ENCODE measurements around the gene C1QTNF12. TPM values are rescaled to one million over a fixed set of nuclear protein-coding genes. Genes with fewer than 3 reads are reported as not detected.

Gene C1QTNF12
- total RNA-seq, 4 donors from 2014 or later, result 0.33 to 0.52 TPM; not detected in 2

- peaks cover 0 to 5% (median 0%) of the 10 kb centered on the region in 4 donors for H3K27me3 ChIP-seq
- intact Hi-C loops (cut with DNase I), result loop anchor here (5.0 kb wide), 2 partner anchors 40 to 110 kb away; partner anchors contain the start of gene UBE2J2
- H3K36me3 ChIP-seq, result peaks cover 9 to 39% (median 26%) of the 10 kb centered on the region in 4 donors
- peak within 1 kb of the TSS; percentile 89 to 97 (median 94) for H3K27ac ChIP-seq (replicated peaks in 1 of 4)
- H3K9me3 ChIP-seq, result no peaks in the 10 kb centered on the region
- TF ChIP-seq POLR2AphosphoS5 (IDR thresholded peaks at IDR 0.05) (no peak), CTCF (IDR thresholded peaks at IDR 0.05) (no peak), POLR2A (IDR thresholded peaks at IDR 0.05; ENCODE audit: low read depth) (no peak), EP300 (IDR thresholded peaks at IDR 0.05) (no peak)
- peak within 1 kb of the TSS; percentile 81 to 98 (median 92) for H3K4me3 ChIP-seq
- no CpG with 5 or more reads among the region's 100 CpGs for WGBS
- H3K4me1 ChIP-seq, result peaks cover 36 to 69% (median 50%) of the 10 kb centered on the region in 4 donors
- DNase-seq (ENCODE audit: extremely low spot score), result no peak
Observed at GRCh38 chr1:1232208-1232795, 14.2 kb downstream of the C1QTNF12 start, which contains the start of gene B3GALT6. Gene B3GALT6, plus strand, starts transcription at chr1:1232237. Its CDS starts 42 bp downstream, at chr1:1232279.

- Histone ChIP-seq H3K4me1 (peaks cover 32 to 68% (median 50%) of the 10 kb centered on the region in 4 donors), H3K36me3 (peaks cover 16 to 46% (median 33%) of the 10 kb centered on the region in 4 donors), H3K9me3 (no peaks in the 10 kb centered on the region), H3K4me3 (peak within 1 kb of the TSS; percentile 81 to 98 (median 92)), H3K27ac (replicated peaks in 1 of 4) (peak within 1 kb of the TSS; percentile 89 to 97 (median 94)), H3K27me3 (no peaks in the 10 kb centered on the region)
- TF ChIP-seq POLR2AphosphoS5 (IDR thresholded peaks at IDR 0.05) (peak; percentile 73 to 76), EP300 (IDR thresholded peaks at IDR 0.05) (no peak), POLR2A (IDR thresholded peaks at IDR 0.05; ENCODE audit: low read depth) (peak; percentile 48)
- intact Hi-C loops (cut with DNase I), result loop anchor here (5.0 kb wide), 2 partner anchors 41 to 109 kb away; partner anchors contain the start of gene UBE2J2
- peak; percentile 99 for DNase-seq (ENCODE audit: extremely low spot score)
- 2% methylated on average over 19 of the region's 99 CpGs for WGBS
Observed at GRCh38 chr1:1231400-1232207, 14.9 kb downstream of the C1QTNF12 start, which contains the start of gene SDF4. Gene SDF4, minus strand, starts transcription at chr1:1232001. Its CDS starts 3,229 bp downstream, at chr1:1228772.

- Histone ChIP-seq H3K4me3 (peak overlapping the region; percentile 81 to 98 (median 92)), H3K4me1 (peaks cover 32 to 72% (median 53%) of the 10 kb centered on the region in 4 donors), H3K9me3 (no peaks in the 10 kb centered on the region), H3K27me3 (no peaks in the 10 kb centered on the region), H3K36me3 (peaks cover 20 to 54% (median 40%) of the 10 kb centered on the region in 4 donors), H3K27ac (replicated peaks in 1 of 4) (peak overlapping the region; percentile 89 to 97 (median 94))
- TF ChIP-seq POLR2AphosphoS5 (IDR thresholded peaks at IDR 0.05) (no peak), EP300 (IDR thresholded peaks at IDR 0.05) (no peak)
- DNase-seq (ENCODE audit: extremely low spot score), result no peak
- 15% methylated on average over 24 of the region's 24 CpGs for WGBS
- intact Hi-C loops (cut with DNase I), result loop anchor here (5.0 kb wide), 2 partner anchors 41 to 109 kb away; partner anchors contain the start of gene UBE2J2
Observed at GRCh38 chr1:1230656-1231399, 15.7 kb downstream of the C1QTNF12 start.

- WGBS, result 84% methylated on average over 18 of the region's 19 CpGs
- TF ChIP-seq POLR2A (IDR thresholded peaks at IDR 0.05; ENCODE audit: low read depth) (no peak), CTCF (IDR thresholded peaks at IDR 0.05) (no peak)
- H3K27ac ChIP-seq (replicated peaks in 1 of 4), result no peak overlapping the region
- no peaks in the 10 kb centered on the region for H3K27me3 ChIP-seq
- peaks cover 24 to 57% (median 45%) of the 10 kb centered on the region in 4 donors for H3K36me3 ChIP-seq
- H3K4me3 ChIP-seq, result peak overlapping the region; percentile 24 to 98 (median 85)
- peaks cover 32 to 73% (median 53%) of the 10 kb centered on the region in 4 donors for H3K4me1 ChIP-seq
- DNase-seq (ENCODE audit: extremely low spot score), result no peak
- H3K9me3 ChIP-seq, result no peaks in the 10 kb centered on the region
- intact Hi-C loops (cut with DNase I), result loop anchor here (5.0 kb wide), 2 partner anchors 43 to 107 kb away; partner anchors contain the start of gene UBE2J2
Observed at GRCh38 chr1:1229770-1230169, 16.8 kb downstream of the C1QTNF12 start.

GRCh38 chr1:1228596-1229321 lies 17.8 kb downstream of the C1QTNF12 start:
- no peaks in the 10 kb centered on the region for H3K9me3 ChIP-seq
- H3K4me3 ChIP-seq, result no peak overlapping the region
- intact Hi-C loops (cut with DNase I), result no loop called here
- no peak for TF ChIP-seq POLR2A (IDR thresholded peaks at IDR 0.05; ENCODE audit: low read depth)
- no peak for TF ChIP-seq CTCF (IDR thresholded peaks at IDR 0.05)
- no peak for TF ChIP-seq EP300 (IDR thresholded peaks at IDR 0.05)
- no peak for TF ChIP-seq POLR2AphosphoS5 (IDR thresholded peaks at IDR 0.05)
- peaks cover 27 to 58% (median 52%) of the 10 kb centered on the region in 4 donors for H3K36me3 ChIP-seq
- DNase-seq (ENCODE audit: extremely low spot score), result no peak
- 81% methylated on average over 23 of the region's 28 CpGs for WGBS
- peaks cover 32 to 67% (median 51%) of the 10 kb centered on the region in 4 donors for H3K4me1 ChIP-seq
- no peaks in the 10 kb centered on the region for H3K27me3 ChIP-seq
- H3K27ac ChIP-seq (replicated peaks in 1 of 4), result no peak overlapping the region
